Right ventricle myocardium superior (tissue), 1 donor: ENCODE measurements around the gene AZU1. TPM values are rescaled to one million over a fixed set of nuclear protein-coding genes. Genes with fewer than 3 reads are reported as not detected.

Experiments
- ATAC-seq: fragments of 200-7000 bp; cut with Tn5 transposase; one replicate; pipeline ENCODE4 v1.9.1; 2020; ENCODE audit warnings: mild to moderate bottlenecking; ENCODE audit not compliant: poor library complexity
- DNase-seq: peaks from one replicate; pipeline ENCODE4 v3.0.0-alpha.2; 2020
- intact Hi-C: fragments of 100-400 bp; cut with DNase I; formaldehyde crosslinking; loops from one replicate; pipeline ENCODE4 v1.11.2; 2022
- total RNA-seq: library from RNA; stranded (reverse); fragmentation: NEBNext Ultra II Directional; extraction: Animal tissue kit (Norgen Biotek cat#: 25700); gene quantifications from one replicate; pipeline ENCODE4 v1.2.1, GENCODE V29; 2021
- donor health status: DM: no; HTN: yes; CAD: no; lungs with severe emphysema.

The AZU1 gene
- total RNA-seq, 1 donor from 2014 or later = not detected

DNA sequence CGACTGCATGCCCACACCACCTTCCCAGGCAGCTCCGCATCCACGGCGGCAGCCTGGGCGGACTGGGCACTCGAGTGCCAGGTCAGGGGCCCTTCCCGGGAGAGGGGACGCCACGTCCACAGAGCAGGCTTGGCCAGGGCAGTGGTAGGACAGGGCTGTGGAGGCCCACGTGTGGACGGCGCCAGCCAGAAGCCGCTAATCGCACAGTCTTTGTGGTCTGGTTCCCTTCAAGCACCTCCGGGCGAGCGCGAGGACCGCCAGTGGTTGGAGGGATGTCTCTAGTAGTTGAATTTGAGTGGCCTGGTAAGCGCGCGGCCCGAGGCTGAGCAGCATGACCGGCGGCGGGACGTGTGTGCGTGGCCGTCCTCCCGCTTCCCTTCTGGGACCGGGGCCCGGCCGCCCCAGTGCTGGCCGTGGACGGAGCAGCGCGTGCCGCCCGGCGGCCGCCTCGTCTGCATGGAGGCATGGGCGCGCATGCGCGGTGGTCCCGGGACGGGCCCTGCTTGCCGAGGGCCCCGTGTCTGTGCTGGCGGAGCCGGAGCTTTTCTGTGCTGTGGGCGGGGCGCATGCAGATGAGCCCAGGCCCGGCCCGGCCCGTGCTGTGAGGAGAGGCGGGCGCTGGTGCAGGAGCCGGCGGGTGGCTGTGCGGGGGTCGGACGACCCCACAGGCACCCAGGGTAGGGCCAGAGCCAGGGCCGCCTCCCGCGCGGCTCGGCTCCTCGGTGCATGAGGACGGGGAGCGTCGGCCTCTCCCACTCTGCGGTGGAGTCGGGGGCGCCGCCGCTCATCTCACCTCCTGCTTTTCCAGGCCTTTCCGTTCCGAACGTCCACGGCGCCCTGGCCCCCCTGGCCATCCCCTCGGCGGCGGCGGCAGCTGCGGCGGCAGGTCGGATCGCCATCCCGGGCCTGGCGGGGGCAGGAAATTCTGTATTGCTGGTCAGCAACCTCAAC, 21.8 kb upstream of the AZU1 start:
- intact Hi-C loops = no loop called here
- DNase-seq = no peak
- no peak for ATAC-seq

DNA sequence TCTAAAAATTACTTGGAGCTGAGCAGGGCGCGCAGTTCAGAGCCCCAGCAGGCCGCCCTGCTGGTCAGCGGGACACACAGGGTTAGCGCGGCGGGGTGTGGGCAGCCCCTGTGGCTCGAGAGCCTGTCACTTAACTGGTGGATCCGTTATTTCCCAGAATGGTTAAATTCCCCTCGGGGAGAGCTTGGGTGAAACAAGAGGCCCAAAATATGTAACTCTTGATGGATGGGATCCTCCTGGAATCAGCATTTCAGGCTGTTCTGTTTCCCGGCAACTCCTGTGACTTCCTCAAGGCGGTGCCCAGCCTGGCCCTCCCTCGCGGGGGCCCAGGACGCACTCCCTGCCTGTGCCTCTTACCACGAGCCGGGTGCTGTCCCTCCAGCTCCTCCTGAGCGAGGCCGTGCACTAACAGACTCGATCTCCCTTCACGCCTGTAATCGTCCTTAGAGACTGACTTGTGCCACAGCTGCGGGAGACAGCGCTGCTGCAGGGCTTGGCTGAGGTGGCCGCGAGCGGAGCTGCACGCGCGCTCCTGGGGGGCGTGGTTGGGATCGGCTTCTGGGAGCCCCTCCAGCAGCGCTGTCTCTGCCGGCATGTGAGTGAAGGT, 20.7 kb upstream of the AZU1 start:
- DNase-seq (no peak), ATAC-seq (no peak)
- intact Hi-C loops = no loop called here

DNA sequence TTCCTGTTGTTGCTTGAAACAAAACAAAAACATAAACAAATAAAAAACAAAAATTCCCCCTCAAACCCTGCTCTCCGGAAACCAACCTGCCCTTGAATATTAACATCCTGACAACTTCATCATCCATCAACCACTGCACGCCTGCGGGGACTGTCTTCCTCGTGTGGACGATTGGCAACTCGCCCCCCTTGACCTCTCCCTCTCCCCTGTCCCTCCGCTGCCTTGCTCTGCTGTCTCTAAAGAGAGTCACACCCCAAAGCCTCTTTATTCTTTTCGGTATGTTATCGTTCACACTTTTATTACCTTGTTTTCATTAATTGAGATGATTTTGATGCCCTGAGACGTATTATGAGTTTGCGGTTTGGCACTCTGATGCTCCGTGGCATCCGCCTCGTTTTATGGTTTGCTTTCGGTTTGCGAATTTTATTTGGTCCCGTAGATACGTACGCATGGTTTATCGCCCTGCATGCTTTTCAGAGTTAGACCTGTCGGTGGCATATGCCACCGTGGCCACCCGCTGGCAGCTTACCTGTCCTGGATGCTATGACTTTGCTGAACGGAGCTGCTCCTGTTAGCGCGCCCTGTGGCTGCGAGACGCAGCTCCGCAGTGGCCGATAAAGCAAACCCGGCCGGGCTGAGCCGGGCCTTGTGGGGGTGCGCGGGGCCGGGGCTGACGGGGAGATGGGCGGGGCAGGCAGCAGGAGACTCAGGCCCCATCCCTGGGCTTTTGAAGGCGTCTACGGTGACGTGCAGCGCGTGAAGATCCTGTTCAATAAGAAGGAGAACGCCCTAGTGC, 19.8 kb upstream of the AZU1 start:
- intact Hi-C loops = no loop called here
- ATAC-seq (no peak), DNase-seq (no peak)

DNA sequence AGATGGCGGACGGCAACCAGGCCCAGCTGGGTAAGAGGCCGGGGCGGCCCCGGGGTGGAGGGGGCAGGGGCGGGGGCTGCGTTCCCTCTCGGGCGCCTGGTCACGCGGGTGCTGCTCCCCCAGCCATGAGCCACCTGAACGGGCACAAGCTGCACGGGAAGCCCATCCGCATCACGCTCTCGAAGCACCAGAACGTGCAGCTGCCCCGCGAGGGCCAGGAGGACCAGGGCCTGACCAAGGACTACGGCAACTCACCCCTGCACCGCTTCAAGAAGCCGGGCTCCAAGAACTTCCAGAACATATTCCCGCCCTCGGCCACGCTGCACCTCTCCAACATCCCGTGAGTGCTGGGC, 19.2 kb upstream of the AZU1 start:
- intact Hi-C loops = no loop called here
- no peak for DNase-seq
- ATAC-seq = no peak

DNA sequence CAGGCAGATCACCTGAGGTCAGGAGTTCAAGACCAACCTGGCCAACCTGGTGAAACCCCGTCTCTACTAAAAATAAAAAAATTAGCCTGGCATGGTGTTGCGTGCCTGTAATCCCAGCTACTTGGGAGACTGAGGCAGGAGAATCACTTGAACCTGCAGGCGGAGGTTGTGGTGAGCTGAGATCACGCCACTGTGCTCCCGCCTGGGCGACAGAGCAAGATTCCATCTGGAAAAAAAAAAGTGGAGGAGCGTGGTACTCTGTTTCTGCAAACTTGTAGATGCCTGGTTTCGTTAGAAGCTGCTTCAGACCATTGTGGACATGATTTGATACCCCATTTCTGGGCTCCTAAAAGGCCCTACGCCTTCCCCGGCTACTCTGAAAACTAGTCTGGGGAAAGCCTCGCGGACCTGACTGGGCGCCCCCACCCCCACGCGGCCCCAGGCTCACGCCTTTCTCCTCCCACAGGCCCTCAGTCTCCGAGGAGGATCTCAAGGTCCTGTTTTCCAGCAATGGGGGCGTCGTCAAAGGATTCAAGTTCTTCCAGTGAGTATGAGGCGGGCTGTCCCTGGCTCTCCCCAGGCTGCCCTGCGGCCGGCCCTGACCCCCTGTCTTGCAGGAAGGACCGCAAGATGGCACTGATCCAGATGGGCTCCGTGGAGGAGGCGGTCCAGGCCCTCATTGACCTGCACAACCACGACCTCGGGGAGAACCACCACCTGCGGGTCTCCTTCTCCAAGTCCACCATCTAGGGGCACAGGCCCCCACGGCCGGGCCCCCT, 17.4 kb upstream of the AZU1 start:
- intact Hi-C loops = no loop called here
- DNase-seq = no peak
- no peak for ATAC-seq

DNA sequence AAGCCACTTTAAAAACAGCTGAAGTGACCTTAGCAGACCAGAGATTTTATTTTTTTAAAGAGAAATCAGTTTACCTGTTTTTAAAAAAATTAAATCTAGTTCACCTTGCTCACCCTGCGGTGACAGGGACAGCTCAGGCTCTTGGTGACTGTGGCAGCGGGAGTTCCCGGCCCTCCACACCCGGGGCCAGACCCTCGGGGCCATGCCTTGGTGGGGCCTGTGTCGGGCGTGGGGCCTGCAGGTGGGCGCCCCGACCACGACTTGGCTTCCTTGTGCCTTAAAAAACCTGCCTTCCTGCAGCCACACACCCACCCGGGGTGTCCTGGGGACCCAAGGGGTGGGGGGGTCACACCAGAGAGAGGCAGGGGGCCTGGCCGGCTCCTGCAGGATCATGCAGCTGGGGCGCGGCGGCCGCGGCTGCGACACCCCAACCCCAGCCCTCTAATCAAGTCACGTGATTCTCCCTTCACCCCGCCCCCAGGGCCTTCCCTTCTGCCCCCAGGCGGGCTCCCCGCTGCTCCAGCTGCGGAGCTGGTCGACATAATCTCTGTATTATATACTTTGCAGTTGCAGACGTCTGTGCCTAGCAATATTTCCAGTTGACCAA, 16.7 kb upstream of the AZU1 start:
- no peak for ATAC-seq
- DNase-seq = no peak
- intact Hi-C loops = no loop called here

DNA sequence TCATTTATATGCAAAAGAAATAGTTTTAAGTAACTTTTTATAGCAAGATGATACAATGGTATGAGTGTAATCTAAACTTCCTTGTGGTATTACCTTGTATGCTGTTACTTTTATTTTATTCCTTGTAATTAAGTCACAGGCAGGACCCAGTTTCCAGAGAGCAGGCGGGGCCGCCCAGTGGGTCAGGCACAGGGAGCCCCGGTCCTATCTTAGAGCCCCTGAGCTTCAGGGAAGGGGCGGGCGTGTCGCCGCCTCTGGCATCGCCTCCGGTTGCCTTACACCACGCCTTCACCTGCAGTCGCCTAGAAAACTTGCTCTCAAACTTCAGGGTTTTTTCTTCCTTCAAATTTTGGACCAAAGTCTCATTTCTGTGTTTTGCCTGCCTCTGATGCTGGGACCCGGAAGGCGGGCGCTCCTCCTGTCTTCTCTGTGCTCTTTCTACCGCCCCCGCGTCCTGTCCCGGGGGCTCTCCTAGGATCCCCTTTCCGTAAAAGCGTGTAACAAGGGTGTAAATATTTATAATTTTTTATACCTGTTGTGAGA, 16.1 kb upstream of the AZU1 start:
- ATAC-seq (no peak), DNase-seq (no peak)
- intact Hi-C loops = no loop called here

DNA sequence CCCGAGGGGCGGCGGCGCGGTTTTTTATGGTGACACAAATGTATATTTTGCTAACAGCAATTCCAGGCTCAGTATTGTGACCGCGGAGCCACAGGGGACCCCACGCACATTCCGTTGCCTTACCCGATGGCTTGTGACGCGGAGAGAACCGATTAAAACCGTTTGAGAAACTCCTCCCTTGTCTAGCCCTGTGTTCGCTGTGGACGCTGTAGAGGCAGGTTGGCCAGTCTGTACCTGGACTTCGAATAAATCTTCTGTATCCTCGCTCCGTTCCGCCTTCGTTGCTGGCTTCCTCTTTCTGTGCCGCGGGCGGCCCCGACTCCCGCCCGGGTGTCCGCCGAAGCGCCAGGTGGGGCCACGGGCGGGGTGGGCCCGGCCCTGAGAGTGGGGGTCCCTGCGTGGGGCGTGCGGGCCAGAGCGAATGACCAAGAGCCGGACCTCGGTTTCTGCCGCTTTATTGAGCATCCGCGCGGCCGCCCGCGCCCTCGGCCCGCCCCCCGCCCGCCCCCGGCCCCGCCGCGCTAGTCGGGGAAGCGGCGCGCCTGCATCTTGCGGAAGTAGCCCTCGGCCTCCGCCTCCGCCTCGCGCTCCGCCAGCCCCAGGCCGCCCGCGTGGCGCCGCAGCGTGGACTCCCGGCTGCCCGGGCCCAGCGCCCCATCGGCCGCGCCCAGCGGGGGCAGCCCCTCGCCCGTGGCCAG, 15.4 kb upstream of the AZU1 start:
- ATAC-seq (no peak), DNase-seq (no peak)
- intact Hi-C loops = no loop called here

DNA sequence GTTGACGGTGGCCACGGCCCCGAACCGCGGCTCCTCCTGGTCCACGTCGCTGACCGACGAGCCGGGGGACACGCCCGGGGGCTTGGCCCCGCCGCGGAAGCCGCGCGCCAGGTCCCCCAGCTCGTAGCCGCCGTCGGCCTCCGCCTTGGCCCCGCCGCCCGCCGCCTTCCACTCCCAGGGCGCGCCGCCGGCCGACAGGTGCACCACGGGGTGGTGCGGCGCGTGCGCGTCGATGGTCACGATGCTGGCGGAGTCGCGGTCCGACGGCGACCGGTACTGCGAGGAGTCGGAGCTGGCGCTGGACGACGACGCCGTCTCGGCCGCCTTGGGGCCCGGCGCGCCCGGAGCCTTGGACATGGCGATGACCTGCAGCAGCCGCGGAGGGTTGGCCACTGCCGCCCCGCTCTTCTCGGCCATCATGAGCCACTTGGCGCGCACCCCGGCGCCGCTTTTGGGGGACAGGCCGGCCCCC, 14.9 kb upstream of the AZU1 start:
- DNase-seq = no peak
- intact Hi-C loops = no loop called here
- no peak for ATAC-seq

DNA sequence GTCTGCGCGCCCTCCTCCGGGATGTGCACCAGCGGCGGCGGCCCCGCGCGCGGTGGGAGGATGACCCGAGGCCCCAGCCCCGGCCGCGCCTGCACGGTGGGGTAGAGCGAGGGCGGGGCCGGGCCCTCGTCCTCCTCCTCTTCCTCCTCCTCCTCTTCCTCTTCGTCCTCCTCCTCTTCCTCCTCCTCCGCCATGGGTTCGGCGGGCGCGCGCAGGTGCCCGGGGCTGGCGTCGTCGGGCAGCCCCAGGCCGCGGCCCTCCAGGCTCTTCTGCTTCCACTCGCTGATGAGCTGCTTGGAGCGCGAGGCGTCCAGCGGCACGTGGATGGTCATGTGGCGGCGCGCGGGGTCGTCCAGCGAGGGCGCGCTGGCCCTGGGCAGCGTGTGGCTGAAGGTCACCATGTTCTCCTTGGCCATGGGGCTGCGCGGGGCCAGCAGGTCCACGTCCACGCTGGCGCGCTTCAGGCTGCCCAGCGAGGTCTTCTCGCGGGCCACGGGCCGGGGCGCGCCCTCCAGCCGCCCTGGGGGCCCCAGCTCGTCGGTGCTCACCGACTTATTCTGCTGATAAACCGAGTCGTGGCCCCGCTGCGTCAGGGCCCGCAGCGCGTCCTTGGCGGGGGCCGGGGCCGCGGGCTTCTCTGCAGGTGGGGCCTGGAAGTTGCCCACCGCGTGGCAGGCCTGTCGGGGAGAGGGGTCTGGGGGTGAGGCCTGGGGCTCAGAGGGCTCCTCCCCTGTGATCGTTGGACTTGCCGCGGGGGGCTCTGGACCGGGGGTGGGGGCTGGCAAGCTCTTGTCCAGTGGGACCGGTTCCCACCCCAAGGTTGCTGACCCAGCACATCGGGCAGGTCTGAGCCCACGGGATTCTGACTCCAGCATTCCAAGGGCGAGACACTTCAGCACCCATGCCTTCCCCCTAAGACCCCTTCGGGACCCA, 14.2 kb upstream of the AZU1 start:
- ATAC-seq (peak; percentile 4), DNase-seq (no peak)
- intact Hi-C loops = no loop called here

DNA sequence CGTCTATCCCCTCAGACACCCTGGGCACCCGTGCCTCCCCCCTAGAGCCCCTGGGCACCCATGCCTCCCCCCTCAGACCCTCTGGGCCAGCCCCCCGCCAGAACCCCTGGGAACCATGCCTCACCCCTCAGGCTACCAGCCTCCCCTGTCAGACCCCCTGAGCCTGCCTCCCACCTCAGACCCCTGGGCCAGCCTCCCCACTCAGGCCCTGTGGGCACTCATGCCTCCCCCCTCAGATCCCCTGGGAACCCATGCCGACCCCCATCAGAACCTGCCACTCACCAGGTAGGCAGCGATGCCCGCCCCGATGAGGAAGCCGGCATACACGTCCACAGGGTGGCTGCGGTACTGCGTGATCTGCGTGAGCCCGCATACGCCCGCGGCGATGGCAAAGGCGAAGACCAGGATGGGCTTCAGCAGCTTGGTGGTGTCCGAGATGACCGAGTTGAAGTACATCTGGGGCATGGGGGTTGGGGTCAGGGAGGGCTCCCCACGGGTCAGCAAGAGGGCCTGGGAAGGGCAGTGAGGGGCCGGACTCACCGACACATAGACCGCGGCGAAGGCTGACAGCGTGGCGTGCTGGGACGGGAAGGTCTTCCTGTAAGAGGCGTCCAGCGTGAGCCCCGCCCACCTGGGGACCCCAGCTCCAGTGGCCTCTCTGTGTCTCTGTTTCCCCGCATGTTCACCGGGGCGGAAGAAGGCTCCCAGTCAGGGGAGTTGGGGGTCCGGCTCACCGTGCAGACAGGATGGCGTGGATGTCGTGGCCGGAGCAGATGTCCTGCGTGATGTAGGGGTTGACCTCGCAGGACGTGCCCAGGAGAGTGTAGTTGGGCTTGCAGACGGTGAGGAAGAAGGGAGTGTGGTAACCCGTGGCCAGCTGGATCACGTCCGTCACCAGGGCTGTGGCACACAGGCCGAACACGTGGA, 13.2 kb upstream of the AZU1 start:
- ATAC-seq = no peak
- DNase-seq = no peak
- intact Hi-C loops = no loop called here

DNA sequence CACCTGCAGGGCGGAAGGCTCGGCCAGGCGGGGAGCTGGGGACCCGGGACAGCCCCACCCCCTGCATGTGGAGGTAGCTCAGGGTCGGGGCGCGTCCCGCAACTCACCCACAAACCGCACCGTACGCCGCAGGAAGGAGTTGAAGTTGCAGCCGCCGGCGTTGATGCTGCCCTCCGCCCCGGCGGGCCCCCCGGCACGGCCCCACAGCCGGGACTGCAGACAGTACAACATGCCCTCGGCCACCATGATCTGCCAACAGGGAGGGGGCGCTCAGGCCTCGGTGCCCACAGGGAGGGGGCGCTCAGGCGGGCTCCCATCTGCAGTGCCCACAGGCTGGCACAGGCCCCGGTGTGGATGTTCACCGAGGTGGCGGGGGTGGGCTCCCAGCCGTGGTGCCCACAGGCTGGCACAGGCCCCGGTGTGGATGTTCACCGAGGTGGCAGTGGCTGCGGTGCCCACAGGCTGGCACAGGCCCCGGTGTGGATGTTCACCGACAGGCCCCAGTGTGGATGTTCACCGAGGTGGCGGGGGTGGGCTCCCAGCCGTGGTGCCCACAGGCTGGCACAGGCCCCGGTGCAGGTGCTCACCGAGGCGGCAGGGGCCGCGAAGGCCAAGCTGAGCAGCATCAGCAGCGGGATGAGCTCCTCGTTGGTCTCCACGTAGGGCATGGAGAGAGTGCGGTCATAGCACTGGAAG, 12.4 kb upstream of the AZU1 start:
- intact Hi-C loops = no loop called here

DNA sequence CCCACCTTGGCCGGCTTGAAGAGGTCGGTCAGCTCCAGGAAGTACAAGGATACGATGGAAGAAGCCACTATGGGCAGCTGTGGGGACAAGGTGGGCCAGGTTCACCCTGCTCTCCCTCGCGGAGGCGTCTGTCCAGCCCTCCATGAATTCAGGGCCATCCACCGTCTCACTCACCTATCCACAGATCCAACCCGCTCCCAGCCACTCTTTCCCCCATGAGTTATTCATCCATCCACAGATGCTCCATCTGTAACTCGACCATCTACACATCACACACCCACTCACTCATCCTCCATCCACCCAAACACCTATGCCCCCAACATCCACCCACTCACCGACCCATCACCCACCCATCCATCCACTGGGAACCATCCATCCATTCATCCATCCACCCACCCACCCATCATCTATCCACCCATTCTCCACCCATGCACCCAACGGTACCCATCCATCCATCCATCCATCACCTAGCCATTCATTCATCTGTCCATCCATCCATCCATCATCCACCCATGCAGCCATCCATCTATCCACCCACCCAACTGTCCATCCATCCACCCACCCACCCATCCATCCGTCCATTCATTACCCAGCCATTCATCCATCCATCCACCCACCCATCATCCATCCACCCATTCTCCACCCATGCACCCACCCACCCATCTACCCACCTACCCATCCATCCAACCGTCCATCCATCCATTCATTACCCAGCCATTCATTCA, 11.7 kb upstream of the AZU1 start:
- ATAC-seq (no peak), DNase-seq (no peak)
- intact Hi-C loops = no loop called here

More for the DNA sequence above, 12.4 kb upstream of the AZU1 start:
- no peak for DNase-seq
- no peak for ATAC-seq

DNA sequence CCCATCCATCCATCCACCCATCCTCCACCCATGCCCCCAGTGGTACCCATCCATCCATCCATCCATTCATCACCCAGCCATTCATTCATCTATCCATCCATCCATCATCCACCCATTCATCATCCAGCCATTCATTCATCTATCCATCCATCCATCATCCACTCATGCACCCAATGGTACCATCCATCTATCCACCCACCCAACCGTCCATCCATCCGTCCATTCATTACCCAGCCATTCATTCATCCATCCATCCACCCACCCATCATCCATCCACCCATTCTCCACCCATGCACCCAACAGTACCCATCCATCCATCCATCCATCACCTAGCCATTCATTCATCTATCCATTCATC, 11.2 kb upstream of the AZU1 start:
- no peak for DNase-seq
- no peak for ATAC-seq
- intact Hi-C loops = no loop called here
